Neural cell (in vitro differentiated cells): ENCODE results near the gene ATP11A. TPM values are rescaled to one million over a fixed set of nuclear protein-coding genes. Genes with fewer than 3 reads are reported as not detected.

Experiments
- H2AFZ ChIP-seq: fragments of 200-600, 300-800 bp; sonication (generic), shearing (Covaris generic); 2 replicates; pipeline ENCODE4 v1.6.0; 2014; ENCODE audit warnings: low read depth, mild to moderate bottlenecking, antibody characterized with exemption, low read length, moderate library complexity
- H3F3A ChIP-seq: fragments of 200-600 bp; shearing (Covaris generic); 2 replicates; pipeline ENCODE4 v1.6.1; 2016; ENCODE audit warnings: mild to moderate bottlenecking, moderate library complexity, mixed read lengths, antibody characterized with exemption, low read length; ENCODE audit not compliant: insufficient read depth, poor library complexity, severe bottlenecking
- H3K27ac ChIP-seq: fragments of 200-600, 300-800 bp; sonication (generic), shearing (Covaris generic); 2 replicates; pipeline ENCODE4 v1.5.1; 2014; ENCODE audit warnings: mild to moderate bottlenecking, low read length, moderate library complexity
- H3K27me3 ChIP-seq: fragments of 300-800, 200-600 bp; sonication (generic), shearing (Covaris generic); 2 replicates; pipeline ENCODE4 v1.6.0; 2014; ENCODE audit warnings: mild to moderate bottlenecking, low read depth, low read length, moderate library complexity; ENCODE audit not compliant: insufficient read depth
- H3K36me3 ChIP-seq: fragments of 300-800, 200-600 bp; sonication (generic), shearing (Covaris generic); 2 replicates; pipeline ENCODE4 v1.5.1; 2014; ENCODE audit warnings: mild to moderate bottlenecking, antibody characterized with exemption, low read length, moderate library complexity; ENCODE audit not compliant: insufficient read depth
- H3K4me2 ChIP-seq: fragments of 300-800, 200-600 bp; sonication (generic), shearing (Covaris generic); 2 replicates; pipeline ENCODE4 v1.6.0; 2014; ENCODE audit warnings: mild to moderate bottlenecking, low read length
- H3K4me3 ChIP-seq: fragments of 300-800, 200-600 bp; sonication (generic), shearing (Covaris generic); 2 replicates; pipeline ENCODE4 v1.5.1; 2014; ENCODE audit warnings: mild to moderate bottlenecking, low read length, moderate library complexity
- H3K79me2 ChIP-seq: fragments of 200-600 bp; shearing (Covaris generic); replicated peaks from 2 replicates; pipeline ENCODE4 v1.6.0; 2014; ENCODE audit warnings: mild to moderate bottlenecking, low read length, moderate library complexity; ENCODE audit not compliant: insufficient read depth
- H3K9ac ChIP-seq: fragments of 300-800, 200-600 bp; sonication (generic), shearing (Covaris generic); 2 replicates; pipeline ENCODE4 v1.6.1; 2016; ENCODE audit warnings: mild to moderate bottlenecking, low read length, mixed read lengths
- H3K9me2 ChIP-seq: fragments of 200-600 bp; shearing (Covaris generic); 2 replicates; pipeline ENCODE4 v1.6.1; 2016; ENCODE audit warnings: mild to moderate bottlenecking, low read length, mixed read lengths; ENCODE audit not compliant: insufficient read depth
- H3K9me3 ChIP-seq: fragments of 200-600, 300-800 bp; sonication (generic), shearing (Covaris generic); 2 replicates; pipeline ENCODE4 v1.6.1; 2016; ENCODE audit warnings: mild to moderate bottlenecking, mixed run types, low read length, moderate library complexity, mixed read lengths
- H4K20me1 ChIP-seq: fragments of 200-600 bp; shearing (Covaris generic); 2 replicates; pipeline ENCODE4 v1.6.1; 2016; ENCODE audit warnings: mild to moderate bottlenecking, mixed run types; ENCODE audit not compliant: insufficient read depth
- EP300 ChIP-seq: fragments of 450-650 bp; conservative IDR thresholded peaks from 2 replicates; pipeline ENCODE4 v1.6.1; 2014; ENCODE audit warnings: antibody characterized with exemption, mild to moderate bottlenecking, moderate library complexity; ENCODE audit not compliant: poor library complexity, severe bottlenecking
- EZH2 ChIP-seq: fragments of 200-600, 300-800 bp; shearing (Covaris generic), sonication (generic); IDR thresholded peaks from 2 replicates; pipeline ENCODE4 v1.6.1; 2014; ENCODE audit warnings: antibody characterized with exemption, low read length, borderline replicate concordance, mild to moderate bottlenecking; ENCODE audit not compliant: insufficient read depth, poor library complexity, severe bottlenecking
- MXI1 ChIP-seq: fragments of 450-650 bp; conservative IDR thresholded peaks from 2 replicates; pipeline ENCODE4 v1.6.1; 2014; ENCODE audit warnings: antibody characterized with exemption, mild to moderate bottlenecking; ENCODE audit not compliant: poor library complexity, severe bottlenecking
- POLR2AphosphoS5 ChIP-seq: IDR thresholded peaks from 2 replicates; pipeline ENCODE4 v1.6.1; 2012
- RAD21 ChIP-seq: fragments of 450-650 bp; conservative IDR thresholded peaks from 2 replicates; pipeline ENCODE4 v1.6.1; 2014; ENCODE audit warnings: antibody characterized with exemption, mild to moderate bottlenecking, moderate library complexity
- SMC3 ChIP-seq: fragments of 450-650 bp; conservative IDR thresholded peaks from 2 replicates; pipeline ENCODE4 v1.6.1; 2014; ENCODE audit warnings: antibody characterized with exemption, mild to moderate bottlenecking, moderate library complexity; ENCODE audit not compliant: poor library complexity
- TAF1 ChIP-seq: IDR thresholded peaks from 2 replicates; pipeline ENCODE4 v1.6.1; 2012; ENCODE audit warnings: low read depth
- polyA plus RNA-seq: library from polyadenylated mRNA; depleted of rRNA; stranded (reverse); fragments of >200 nt; gene quantifications from 2 replicates; pipeline ENCODE4 v1.2.3, GENCODE V29; 2014
- TF ChIP-seq, protein P1 (sequence below): fragments of 450-650 bp; IDR thresholded peaks from 2 replicates; pipeline ENCODE4 v1.5.1; 2014; ENCODE audit warnings: antibody characterized with exemption, mild to moderate bottlenecking, moderate library complexity; ENCODE audit not compliant: poor library complexity, severe bottlenecking
- TF ChIP-seq, protein P2 (sequence below): IDR thresholded peaks from 2 replicates; pipeline ENCODE4 v1.6.1; 2012; ENCODE audit warnings: borderline replicate concordance

ATP11A gene
- polyA plus RNA-seq, 1 donor from 2014 or later, result 3.0 TPM

DNA sequence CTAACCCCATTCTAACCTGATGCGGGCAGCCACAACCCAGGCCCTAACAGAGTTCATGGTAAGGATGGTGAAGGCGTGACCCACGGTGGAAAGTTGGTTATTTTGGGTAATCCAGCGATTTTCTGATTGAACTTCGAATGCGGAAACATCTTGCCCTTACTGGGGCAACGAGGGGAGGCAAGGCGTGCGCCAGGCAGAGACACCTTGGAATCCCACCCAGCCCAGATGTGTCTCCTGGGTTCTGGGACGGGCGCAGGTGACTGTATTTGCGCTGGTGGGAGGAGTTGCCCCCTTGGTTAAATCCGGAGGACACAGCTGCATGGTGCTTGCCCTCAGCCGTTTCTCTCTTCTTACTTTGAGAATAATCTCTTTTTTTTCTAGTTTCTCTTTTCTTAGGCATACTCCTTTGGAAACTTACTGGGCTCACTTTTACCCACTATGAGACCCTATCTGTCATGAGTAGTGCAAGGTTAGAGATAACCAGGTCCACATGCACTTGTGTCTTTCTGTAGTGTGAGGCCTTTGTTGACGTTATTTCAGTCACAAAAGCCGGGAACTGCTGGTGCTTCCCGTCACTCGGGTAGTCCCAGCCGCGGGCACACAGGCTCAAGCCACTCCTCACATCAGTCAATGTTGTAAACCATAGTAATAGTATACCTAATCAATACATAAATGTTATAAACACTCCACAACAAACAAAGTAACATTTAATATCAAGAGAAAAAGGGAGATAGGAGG lies 81.5 kb downstream of the ATP11A start:
- Histone ChIP-seq H3K4me2 (no peak overlapping the region), H4K20me1 (no peaks in the 10 kb centered on the region), H3K9me2 (no peaks in the 10 kb centered on the region), H2AFZ (no peak overlapping the region), H3K27me3 (no peaks in the 10 kb centered on the region), H3F3A (no peaks in the 10 kb centered on the region), H3K36me3 (no peaks in the 10 kb centered on the region), H3K9me3 (no peaks in the 10 kb centered on the region), H3K4me3 (no peak overlapping the region), H3K79me2 (no peaks in the 10 kb centered on the region), H3K9ac (no peak overlapping the region), H3K27ac (no peak overlapping the region)
- TF ChIP-seq SMC3, result no peak
- no peak for TF ChIP-seq RAD21

DNA sequence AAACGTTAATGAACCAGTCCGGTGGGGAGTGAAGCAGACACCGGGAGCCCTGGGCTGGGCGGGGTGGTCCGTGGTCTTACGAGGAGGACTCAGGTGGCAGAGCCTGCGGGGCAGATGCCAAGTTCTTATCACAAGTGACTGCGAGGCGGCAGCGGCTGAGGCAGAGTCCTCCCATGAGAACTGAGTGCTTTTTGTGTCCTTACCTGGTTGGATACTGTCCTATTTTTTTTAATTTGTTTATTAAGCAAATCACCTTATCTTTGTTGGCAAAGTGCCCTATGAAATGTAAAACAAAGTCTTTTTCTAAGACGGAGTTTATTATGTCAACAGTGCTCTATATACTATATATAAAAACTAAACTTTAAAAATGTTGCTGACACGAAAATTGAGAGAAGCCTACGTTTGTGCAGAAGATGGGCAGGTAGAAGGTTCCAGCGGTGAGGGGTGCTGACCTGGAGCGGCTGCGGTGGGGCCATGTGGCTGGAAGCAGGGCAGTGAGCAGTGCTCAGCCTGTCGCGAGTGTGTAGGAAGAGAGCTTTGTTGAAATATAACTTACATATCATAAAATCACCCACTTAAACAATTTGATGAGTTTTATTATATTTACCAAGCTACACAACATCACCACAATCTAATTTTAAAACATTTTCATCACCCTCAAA lies 82.2 kb downstream of the ATP11A start:
- Histone ChIP-seq H3K4me2 (no peak overlapping the region), H3K27me3 (no peaks in the 10 kb centered on the region), H2AFZ (no peak overlapping the region), H4K20me1 (no peaks in the 10 kb centered on the region), H3K9ac (no peak overlapping the region), H3K27ac (no peak overlapping the region), H3K4me3 (no peak overlapping the region), H3K9me2 (no peaks in the 10 kb centered on the region), H3F3A (no peaks in the 10 kb centered on the region), H3K9me3 (no peaks in the 10 kb centered on the region), H3K79me2 (no peaks in the 10 kb centered on the region), H3K36me3 (no peaks in the 10 kb centered on the region)
- TF ChIP-seq MXI1, result no peak
- TF ChIP-seq, protein P1, sequence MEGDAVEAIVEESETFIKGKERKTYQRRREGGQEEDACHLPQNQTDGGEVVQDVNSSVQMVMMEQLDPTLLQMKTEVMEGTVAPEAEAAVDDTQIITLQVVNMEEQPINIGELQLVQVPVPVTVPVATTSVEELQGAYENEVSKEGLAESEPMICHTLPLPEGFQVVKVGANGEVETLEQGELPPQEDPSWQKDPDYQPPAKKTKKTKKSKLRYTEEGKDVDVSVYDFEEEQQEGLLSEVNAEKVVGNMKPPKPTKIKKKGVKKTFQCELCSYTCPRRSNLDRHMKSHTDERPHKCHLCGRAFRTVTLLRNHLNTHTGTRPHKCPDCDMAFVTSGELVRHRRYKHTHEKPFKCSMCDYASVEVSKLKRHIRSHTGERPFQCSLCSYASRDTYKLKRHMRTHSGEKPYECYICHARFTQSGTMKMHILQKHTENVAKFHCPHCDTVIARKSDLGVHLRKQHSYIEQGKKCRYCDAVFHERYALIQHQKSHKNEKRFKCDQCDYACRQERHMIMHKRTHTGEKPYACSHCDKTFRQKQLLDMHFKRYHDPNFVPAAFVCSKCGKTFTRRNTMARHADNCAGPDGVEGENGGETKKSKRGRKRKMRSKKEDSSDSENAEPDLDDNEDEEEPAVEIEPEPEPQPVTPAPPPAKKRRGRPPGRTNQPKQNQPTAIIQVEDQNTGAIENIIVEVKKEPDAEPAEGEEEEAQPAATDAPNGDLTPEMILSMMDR, result no peak
- TF ChIP-seq, protein P2, sequence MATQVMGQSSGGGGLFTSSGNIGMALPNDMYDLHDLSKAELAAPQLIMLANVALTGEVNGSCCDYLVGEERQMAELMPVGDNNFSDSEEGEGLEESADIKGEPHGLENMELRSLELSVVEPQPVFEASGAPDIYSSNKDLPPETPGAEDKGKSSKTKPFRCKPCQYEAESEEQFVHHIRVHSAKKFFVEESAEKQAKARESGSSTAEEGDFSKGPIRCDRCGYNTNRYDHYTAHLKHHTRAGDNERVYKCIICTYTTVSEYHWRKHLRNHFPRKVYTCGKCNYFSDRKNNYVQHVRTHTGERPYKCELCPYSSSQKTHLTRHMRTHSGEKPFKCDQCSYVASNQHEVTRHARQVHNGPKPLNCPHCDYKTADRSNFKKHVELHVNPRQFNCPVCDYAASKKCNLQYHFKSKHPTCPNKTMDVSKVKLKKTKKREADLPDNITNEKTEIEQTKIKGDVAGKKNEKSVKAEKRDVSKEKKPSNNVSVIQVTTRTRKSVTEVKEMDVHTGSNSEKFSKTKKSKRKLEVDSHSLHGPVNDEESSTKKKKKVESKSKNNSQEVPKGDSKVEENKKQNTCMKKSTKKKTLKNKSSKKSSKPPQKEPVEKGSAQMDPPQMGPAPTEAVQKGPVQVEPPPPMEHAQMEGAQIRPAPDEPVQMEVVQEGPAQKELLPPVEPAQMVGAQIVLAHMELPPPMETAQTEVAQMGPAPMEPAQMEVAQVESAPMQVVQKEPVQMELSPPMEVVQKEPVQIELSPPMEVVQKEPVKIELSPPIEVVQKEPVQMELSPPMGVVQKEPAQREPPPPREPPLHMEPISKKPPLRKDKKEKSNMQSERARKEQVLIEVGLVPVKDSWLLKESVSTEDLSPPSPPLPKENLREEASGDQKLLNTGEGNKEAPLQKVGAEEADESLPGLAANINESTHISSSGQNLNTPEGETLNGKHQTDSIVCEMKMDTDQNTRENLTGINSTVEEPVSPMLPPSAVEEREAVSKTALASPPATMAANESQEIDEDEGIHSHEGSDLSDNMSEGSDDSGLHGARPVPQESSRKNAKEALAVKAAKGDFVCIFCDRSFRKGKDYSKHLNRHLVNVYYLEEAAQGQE, result no peak
- TF ChIP-seq EP300, result no peak
- no peak for TF ChIP-seq TAF1
- no peak for TF ChIP-seq POLR2AphosphoS5
- TF ChIP-seq RAD21, result no peak
- TF ChIP-seq SMC3, result no peak
- no peak for TF ChIP-seq EZH2
